Panc1 (cell line): ENCODE results near the gene SLX4IP. TPM values are rescaled to one million over a fixed set of nuclear protein-coding genes. Genes with fewer than 3 reads are reported as not detected.

Experiments used
- ATAC-seq: fragments of 200-7000 bp; cut with Tn5 transposase; 2 replicates; pipeline ENCODE4 v1.9.1; 2020; ENCODE audit warnings: mild to moderate bottlenecking, moderate library complexity
- BruUV-seq: library from RNA; stranded (reverse); fragments of 400-500 nt; replicated peaks from 2 replicates; lab custom pipeline; 2021; lab: Mats Ljungman, UMichigan
- CTCF ChIA-PET: fragments of 300-600 bp; sonication (Branson Sonifier 250); formaldehyde crosslinking; loops from one replicate; lab custom pipeline; 2022; ENCODE audit warnings: antibody characterized with exemption; lab: Charles Lee
- POLR2A ChIA-PET: fragments of 300-600 bp; sonication (Branson Sonifier 250); formaldehyde crosslinking; loops from one replicate; lab custom pipeline; 2022; ENCODE audit warnings: antibody characterized with exemption; lab: Charles Lee
- DNase-seq: peaks from one replicate; pipeline ENCODE4 v3.0.0-alpha.2; 2010; ENCODE audit warnings: low read depth, low spot score
- H3K27ac ChIP-seq: 2 replicates; pipeline ENCODE4 v1.5.1; 2011; ENCODE audit warnings: mild to moderate bottlenecking, low read length, inconsistent platforms
- H3K27me3 ChIP-seq: fragments of 200-500 bp; sonication (Bioruptor generic); 2 replicates; pipeline ENCODE4 v1.6.0; 2014; ENCODE audit warnings: low read length, inconsistent platforms; ENCODE audit not compliant: control insufficient read depth, insufficient read depth
- H3K36me3 ChIP-seq: fragments of 200-500 bp; sonication (Bioruptor generic); 2 replicates; pipeline ENCODE4 v1.5.1; 2014; ENCODE audit warnings: inconsistent platforms, mild to moderate bottlenecking, low read length, moderate library complexity; ENCODE audit not compliant: control insufficient read depth, insufficient read depth
- H3K4me1 ChIP-seq: 2 replicates; pipeline ENCODE4 v1.5.1; 2011; ENCODE audit warnings: inconsistent platforms, mild to moderate bottlenecking, low read length, moderate library complexity; ENCODE audit not compliant: control insufficient read depth, insufficient read depth
- H3K4me3 ChIP-seq, 2 experiments: 2 replicates each; pipeline ENCODE4 v1.5.1; 2011 to 2012; ENCODE audit warnings: low read depth in 2 of 2, low read length in 2 of 2, mild to moderate bottlenecking in 2 of 2, inconsistent platforms in 1 of 2, moderate library complexity in 1 of 2
- H3K9me3 ChIP-seq: fragments of 200-500 bp; sonication (Bioruptor generic); 2 replicates; pipeline ENCODE4 v1.5.1; 2014; ENCODE audit warnings: low read depth, mild to moderate bottlenecking, inconsistent platforms, low read length, moderate library complexity; ENCODE audit not compliant: control insufficient read depth, insufficient read depth
- CTCF ChIP-seq: fragments of 450-650 bp; IDR thresholded peaks from 2 replicates; pipeline ENCODE4 v1.5.1; 2017; ENCODE audit warnings: mild to moderate bottlenecking
- POLR2AphosphoS5 ChIP-seq: IDR thresholded peaks from 2 replicates; pipeline ENCODE4 v1.6.1; 2012; ENCODE audit warnings: mild to moderate bottlenecking, low read depth, low read length, moderate library complexity
- REST ChIP-seq, 2 experiments: IDR thresholded peaks; 2 replicates each; pipeline ENCODE4 v1.6.1; 2011 to 2012; ENCODE audit warnings: low read depth in 2 of 2, control low read depth in 1 of 2, low read length in 1 of 2, mild to moderate bottlenecking in 1 of 2, moderate library complexity in 1 of 2; ENCODE audit not compliant: insufficient read depth in 1 of 2
- SIN3A ChIP-seq: IDR thresholded peaks from 2 replicates; pipeline ENCODE4 v1.6.1; 2012; ENCODE audit warnings: low read depth, mild to moderate bottlenecking, low read length, moderate library complexity, borderline replicate concordance; ENCODE audit not compliant: insufficient read depth
- TCF7L2 ChIP-seq: IDR thresholded peaks from 2 replicates; pipeline ENCODE4 v1.6.1; 2011; ENCODE audit warnings: mild to moderate bottlenecking, low read depth, low read length, inconsistent platforms
- in situ Hi-C: cut with HindIII; loops from 2 replicates; pipeline ENCODE4 v1.10.0; 2016; ENCODE audit warnings: low sequenced_read_pairs, low pct_unique_long_range_greater_than_20kb
- intact Hi-C: fragments of 100-400 bp; cut with micrococcal nuclease; formaldehyde crosslinking; loops from one replicate; pipeline ENCODE4 v1.10.0; 2022; ENCODE audit not compliant: unreplicated experiment
- total RNA-seq: library from RNA; stranded (reverse); gene quantifications from one replicate; pipeline ENCODE4 v1.2.1, GENCODE V29; 2021; ENCODE audit not compliant: unreplicated experiment

Gene SLX4IP
- total RNA-seq, 1 experiment from 2014 or later, result 5.4 TPM

DNA sequence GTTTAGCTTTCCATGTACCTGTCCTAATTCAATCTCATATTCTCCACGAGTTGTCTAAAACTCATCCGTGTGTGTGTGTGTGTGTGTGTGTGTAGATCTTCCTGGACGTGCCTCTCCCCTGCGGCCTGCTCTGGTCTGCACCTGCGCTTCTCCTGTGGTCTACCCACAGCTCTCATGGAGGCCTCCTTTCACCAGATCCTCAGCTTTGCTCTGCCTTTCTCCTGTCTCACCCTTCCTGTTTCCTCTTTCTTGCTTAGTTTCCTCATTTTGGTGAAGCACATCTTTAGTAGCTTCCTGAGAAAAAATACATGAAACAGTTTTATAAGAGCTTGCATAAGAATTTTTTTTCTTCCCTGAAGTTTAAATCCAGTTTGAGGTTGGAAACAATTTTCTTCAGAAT is 18.1 kb downstream of the SLX4IP start:
- ATAC-seq, result no peak
- TF ChIP-seq TCF7L2 (no peak), REST (IDR thresholded peaks at IDR 0.05; ENCODE audit: insufficient read depth in 1 of 2, low read depth in 2 of 2, low read length in 1 of 2) (no peak), CTCF (no peak), SIN3A (no peak), POLR2AphosphoS5 (no peak)
- ChIA-PET POLR2A (interaction anchor here (0.6 kb wide), 1 partner anchor 27 kb away, joined by 3 read pairs; no protein-coding TSS in a partner anchor), CTCF (no interaction called here)
- Histone ChIP-seq H3K36me3 (no peaks in the 10 kb centered on the region), H3K4me3 (no peak overlapping the region), H3K9me3 (no peaks in the 10 kb centered on the region), H3K4me1 (peaks cover 3% of the 10 kb centered on the region; the same call in 1 of the 2 replicates), H3K27ac (no peak overlapping the region; the same call in 1 of the 2 replicates), H3K27me3 (no peaks in the 10 kb centered on the region)
- in situ Hi-C loops (no loop called here), intact Hi-C loops (no loop called here)
- no peak for DNase-seq
- no TSS peak for BruUV-seq

- no peak for DNase-seq
- H3K9me3 ChIP-seq, result no peaks in the 10 kb centered on the region
- intact Hi-C loops, result no loop called here
- no peaks in the 10 kb centered on the region for H3K36me3 ChIP-seq
- no TSS peak for BruUV-seq
- H3K4me1 ChIP-seq, result no peaks in the 10 kb centered on the region
- no peak overlapping the region; the same call in 1 of the 2 replicates for H3K27ac ChIP-seq
- TF ChIP-seq CTCF, result no peak
- TF ChIP-seq REST (IDR thresholded peaks at IDR 0.05; ENCODE audit: insufficient read depth in 1 of 2, low read depth in 2 of 2, low read length in 1 of 2), result no peak
- TF ChIP-seq TCF7L2, result no peak
- no peak for TF ChIP-seq SIN3A
- TF ChIP-seq POLR2AphosphoS5, result no peak
- no peaks in the 10 kb centered on the region for H3K27me3 ChIP-seq
- ChIA-PET CTCF (no interaction called here), POLR2A (no interaction called here)
- ATAC-seq, result no peak
- H3K4me3 ChIP-seq, result no peak overlapping the region
- in situ Hi-C loops, result no loop called here
Observed at GRCh38 chr20:10454151-10454750, 19.1 kb downstream of the SLX4IP start.
